ENCODE results near the gene GLCCI1. TPM values are rescaled to one million over a fixed set of nuclear protein-coding genes. Genes with fewer than 3 reads are reported as not detected.

The GLCCI1 gene
- total RNA-seq, result 10 to 100 TPM; 12.9 to 13.3 TPM

DNA sequence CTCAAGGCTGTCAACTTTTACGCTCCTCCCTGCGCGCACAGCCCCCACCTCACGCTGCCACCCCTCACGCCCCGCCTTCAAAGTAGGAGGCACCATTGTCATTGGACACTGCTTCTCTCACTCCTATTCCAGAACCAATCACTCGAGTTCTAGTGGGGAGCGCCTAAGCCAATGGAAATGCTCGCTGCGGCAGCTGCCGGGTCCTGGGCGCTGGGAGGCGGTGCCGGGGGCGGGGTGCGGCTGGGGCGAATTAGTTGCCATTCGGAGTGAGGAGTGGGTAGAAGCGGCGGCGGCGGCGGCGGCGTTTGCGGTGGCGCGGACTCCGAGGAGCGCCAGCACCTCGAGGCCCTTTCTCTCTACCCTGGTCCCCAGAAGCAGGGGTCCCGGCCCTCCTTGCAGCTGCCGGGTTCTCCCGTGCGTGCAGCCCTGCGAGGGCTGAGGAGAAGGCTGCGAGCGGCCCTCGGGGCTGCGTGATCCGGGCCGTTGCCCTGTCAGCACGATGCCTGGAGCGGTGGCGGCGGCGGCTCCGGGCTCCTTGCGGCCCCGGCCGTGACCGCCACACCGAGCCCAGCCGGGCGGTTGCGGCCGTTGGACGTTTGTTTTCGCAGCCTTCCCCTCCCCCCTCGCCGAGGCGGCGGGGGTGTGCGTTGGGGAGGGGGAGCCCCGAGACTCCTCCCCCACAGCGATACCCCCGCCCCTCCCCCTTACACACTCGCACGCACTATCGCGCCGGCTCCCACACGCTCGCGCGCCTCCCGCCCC lies at the start of gene GLCCI1:
TSS of gene GLCCI1 (plus strand) at position 253 of the 762 bp plus-strand sequence. CDS start 555 bp downstream, outside the sequence.
- peak; percentile 98 for DNase-seq
- CTCF ChIA-PET, result interaction anchor here (0.6 to 1.9 kb wide), 3 partner anchors 195 to 222 kb away, joined by 3 to 6 read pairs (median 3); no protein-coding TSS in a partner anchor
- intact Hi-C loops (cut with micrococcal nuclease), result loop anchor here (1.0 to 5.0 kb wide), 19 partner anchors 24 to 1746 kb away; partner anchors contain the start of genes C1GALT1, MIOS and UMAD1
- Mint-ChIP-seq H3K27ac (peak within 1 kb of the TSS; percentile 92), H3K36me3 (ENCODE audit: low read depth) (no peaks in the 10 kb centered on the region), H3K4me3 (peak within 1 kb of the TSS; percentile 90), H3K27me3 (ENCODE audit: low read depth) (no peaks in the 10 kb centered on the region), H3K9me3 (no peaks in the 10 kb centered on the region), H3K4me1 (ENCODE audit: low read depth) (peaks cover 29% of the 10 kb centered on the region)

DNA sequence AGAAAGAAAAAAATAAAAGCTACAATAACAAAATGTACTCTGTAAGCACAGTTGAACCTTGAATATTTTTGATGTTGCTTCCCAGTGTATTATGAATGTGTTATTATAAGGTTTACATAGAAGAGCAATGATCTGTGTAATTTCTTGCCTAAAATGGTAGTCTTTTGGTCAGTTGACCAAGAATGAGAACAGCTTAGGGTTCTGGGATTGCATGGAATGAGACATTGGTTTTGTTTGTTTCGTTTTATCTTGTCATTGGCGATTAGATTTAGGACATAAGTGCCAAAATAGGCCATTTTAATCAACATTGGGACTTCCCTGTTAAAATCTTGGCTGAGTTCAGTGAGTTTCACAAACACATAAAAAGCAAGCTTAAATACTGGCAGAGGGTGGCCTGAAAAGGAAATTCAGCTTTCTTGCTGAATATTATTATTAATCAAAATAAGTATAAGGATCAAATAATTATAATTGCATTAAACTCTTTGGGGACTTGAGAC lies 49.1 kb upstream of the GLCCI1 start:
- peaks cover 24% of the 10 kb centered on the region for H3K4me1 Mint-ChIP-seq (ENCODE audit: low read depth)
- no peak overlapping the region for H3K27ac Mint-ChIP-seq
- no peak for DNase-seq
- H3K27me3 Mint-ChIP-seq (ENCODE audit: low read depth), result no peaks in the 10 kb centered on the region
- H3K4me3 Mint-ChIP-seq, result no peak overlapping the region
- CTCF ChIA-PET, result interaction anchor here (2.5 kb wide), 1 partner anchor 238 kb away, joined by 5 read pairs; no protein-coding TSS in a partner anchor
- no peaks in the 10 kb centered on the region for H3K9me3 Mint-ChIP-seq
- H3K36me3 Mint-ChIP-seq (ENCODE audit: low read depth), result no peaks in the 10 kb centered on the region
- intact Hi-C loops (cut with micrococcal nuclease), result no loop called here

DNA sequence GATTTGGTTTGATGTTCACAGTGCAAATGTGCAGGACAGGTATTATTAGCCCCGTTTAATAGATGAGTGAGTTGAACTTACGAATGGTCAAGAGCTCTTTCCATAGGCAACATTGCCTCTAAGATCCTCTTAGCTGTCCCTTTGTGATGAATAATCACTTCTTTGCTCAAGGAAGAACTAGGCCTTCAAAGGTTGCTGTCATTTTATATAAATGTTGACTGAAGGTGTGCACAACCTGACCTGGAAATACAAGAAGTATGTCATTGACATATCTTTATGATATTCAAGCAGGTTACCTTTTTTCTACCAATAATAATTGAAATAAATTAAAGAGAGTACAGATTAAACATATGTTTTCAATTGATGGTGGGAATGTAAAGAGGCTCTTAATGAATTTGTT lies 48.5 kb upstream of the GLCCI1 start:
- H3K4me1 Mint-ChIP-seq (ENCODE audit: low read depth), result peaks cover 24% of the 10 kb centered on the region
- intact Hi-C loops (cut with micrococcal nuclease), result loop anchor here (1.0 to 2.0 kb wide), 7 partner anchors 25 to 215 kb away; partner anchors contain the start of gene GLCCI1
- no peak overlapping the region for H3K27ac Mint-ChIP-seq
- H3K36me3 Mint-ChIP-seq (ENCODE audit: low read depth), result no peaks in the 10 kb centered on the region
- no peaks in the 10 kb centered on the region for H3K27me3 Mint-ChIP-seq (ENCODE audit: low read depth)
- H3K9me3 Mint-ChIP-seq, result no peaks in the 10 kb centered on the region
- CTCF ChIA-PET, result interaction anchor here (1.0 to 2.5 kb wide), 2 partner anchors 239 to 270 kb away, joined by 3 to 5 read pairs; no protein-coding TSS in a partner anchor
- no peak overlapping the region for H3K4me3 Mint-ChIP-seq
- DNase-seq, result no peak

DNA sequence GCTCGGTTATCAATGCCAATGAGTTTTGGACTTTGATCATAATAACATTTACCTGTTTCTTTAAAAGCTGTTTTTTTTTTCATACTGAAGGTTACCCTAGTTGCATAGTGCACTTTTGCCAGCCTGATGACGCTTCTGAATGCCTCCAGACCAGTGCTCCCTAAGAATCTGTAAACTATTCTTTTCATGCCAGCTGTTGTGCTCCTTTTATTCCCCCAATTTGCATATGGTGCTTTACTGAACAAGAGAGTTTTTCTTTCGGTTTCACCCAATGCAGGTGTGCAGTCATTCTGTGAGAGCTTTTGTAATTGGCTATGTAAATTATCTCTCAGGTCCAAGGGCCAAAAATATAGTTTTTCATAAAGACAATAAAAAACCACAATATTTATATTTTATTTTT lies 48.1 kb upstream of the GLCCI1 start:
- intact Hi-C loops (cut with micrococcal nuclease), result loop anchor here (1.0 to 2.0 kb wide), 7 partner anchors 25 to 214 kb away; partner anchors contain the start of gene GLCCI1
- Mint-ChIP-seq H3K36me3 (ENCODE audit: low read depth) (no peaks in the 10 kb centered on the region), H3K27ac (no peak overlapping the region), H3K4me3 (no peak overlapping the region), H3K9me3 (no peaks in the 10 kb centered on the region), H3K4me1 (ENCODE audit: low read depth) (peaks cover 24% of the 10 kb centered on the region), H3K27me3 (ENCODE audit: low read depth) (no peaks in the 10 kb centered on the region)
- DNase-seq, result peak; percentile 46
- CTCF ChIA-PET, result interaction anchor here (1.0 to 2.5 kb wide), 3 partner anchors 239 to 270 kb away, joined by 3 to 5 read pairs (median 3); no protein-coding TSS in a partner anchor

DNA sequence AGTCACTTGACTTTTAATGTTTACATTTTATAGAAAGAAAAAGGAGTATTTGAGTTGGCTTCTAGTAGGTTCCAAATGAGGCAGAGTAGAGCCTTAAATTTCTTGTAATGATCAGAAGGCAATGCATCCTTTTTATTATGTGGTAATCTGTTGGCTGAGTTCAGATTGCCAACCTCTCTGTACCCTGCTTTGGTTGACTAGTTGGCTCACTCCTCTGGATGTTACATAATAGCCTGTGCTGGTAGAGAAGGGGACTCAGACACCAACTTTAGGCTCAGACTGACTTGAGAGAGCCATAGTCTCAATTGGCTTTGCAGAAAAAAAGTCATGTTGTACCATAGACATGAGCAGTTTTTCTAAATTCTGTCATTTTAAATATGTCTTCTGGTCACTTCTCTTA lies 46.8 kb upstream of the GLCCI1 start:
- DNase-seq, result no peak
- intact Hi-C loops (cut with micrococcal nuclease), result loop anchor here (2.0 kb wide), 2 partner anchors 119 to 213 kb away; no protein-coding TSS in a partner anchor
- H3K27ac Mint-ChIP-seq, result no peak overlapping the region
- no peaks in the 10 kb centered on the region for H3K9me3 Mint-ChIP-seq
- H3K27me3 Mint-ChIP-seq (ENCODE audit: low read depth), result no peaks in the 10 kb centered on the region
- H3K36me3 Mint-ChIP-seq (ENCODE audit: low read depth), result no peaks in the 10 kb centered on the region
- H3K4me1 Mint-ChIP-seq (ENCODE audit: low read depth), result peaks cover 24% of the 10 kb centered on the region
- H3K4me3 Mint-ChIP-seq, result no peak overlapping the region
- CTCF ChIA-PET, result interaction anchor here (1.2 kb wide), 1 partner anchor 267 kb away, joined by 3 read pairs; no protein-coding TSS in a partner anchor

DNA sequence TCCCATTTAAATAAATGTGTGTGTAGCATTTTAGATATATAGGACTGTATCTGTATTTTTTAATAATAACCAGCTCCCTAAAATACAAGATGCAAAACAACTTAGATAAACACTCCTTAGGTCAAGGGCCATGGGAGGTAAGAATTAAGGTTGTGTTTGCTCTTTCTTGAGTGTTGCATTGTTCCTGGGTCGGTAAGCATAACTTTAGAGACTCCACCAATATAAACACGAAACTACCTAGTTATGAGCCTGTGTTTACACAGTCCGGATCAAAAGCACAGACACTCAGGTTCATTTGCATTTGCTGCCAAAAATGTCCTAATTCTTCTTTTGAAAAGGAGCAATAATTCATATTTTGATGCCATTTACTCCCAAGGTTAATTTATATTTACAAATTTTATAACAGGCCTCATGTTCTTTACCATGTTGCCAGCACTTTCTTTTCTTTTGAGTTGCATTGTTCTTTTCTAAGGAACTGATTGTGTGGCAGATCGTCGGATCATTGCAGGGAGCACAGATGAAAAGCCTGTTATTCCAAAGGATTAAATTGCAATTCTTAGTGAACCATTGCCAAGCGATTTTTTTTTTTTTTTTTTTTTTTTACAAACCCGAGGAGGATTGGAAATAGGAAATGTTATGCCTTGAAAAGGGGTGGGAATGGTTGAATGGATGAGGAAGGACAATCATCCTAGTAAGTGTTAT lies 45.8 kb upstream of the GLCCI1 start:
- no peak for DNase-seq
- Mint-ChIP-seq H3K4me1 (ENCODE audit: low read depth) (peaks cover 24% of the 10 kb centered on the region), H3K27me3 (ENCODE audit: low read depth) (no peaks in the 10 kb centered on the region), H3K27ac (no peak overlapping the region), H3K4me3 (no peak overlapping the region), H3K9me3 (no peaks in the 10 kb centered on the region), H3K36me3 (ENCODE audit: low read depth) (no peaks in the 10 kb centered on the region)
- CTCF ChIA-PET, result interaction anchor here (0.6 to 1.3 kb wide), 2 partner anchors 9 to 347 kb away, joined by 3 to 4 read pairs; no protein-coding TSS in a partner anchor
- intact Hi-C loops (cut with micrococcal nuclease), result no loop called here

DNA sequence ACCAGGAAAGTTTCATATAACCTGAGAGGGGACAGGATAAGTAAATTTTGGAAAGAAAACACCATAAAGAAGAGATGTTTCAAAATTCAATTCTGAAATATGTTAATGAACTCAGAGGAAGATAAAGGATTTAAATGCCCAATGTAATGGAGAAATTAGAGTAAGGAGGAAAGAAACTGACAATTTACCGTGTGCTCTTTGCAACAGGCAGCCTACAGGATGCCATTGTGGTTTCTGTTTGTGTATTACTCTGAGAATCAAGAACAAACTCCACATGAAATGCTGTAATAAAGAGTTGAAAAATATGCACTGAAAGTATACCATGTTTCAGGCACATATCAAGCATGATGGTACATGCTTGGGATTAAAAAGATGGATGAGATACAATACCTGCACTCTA lies 44.8 kb upstream of the GLCCI1 start:
- intact Hi-C loops (cut with micrococcal nuclease), result no loop called here
- H3K4me1 Mint-ChIP-seq (ENCODE audit: low read depth), result peaks cover 24% of the 10 kb centered on the region
- no peaks in the 10 kb centered on the region for H3K36me3 Mint-ChIP-seq (ENCODE audit: low read depth)
- no peak overlapping the region for H3K27ac Mint-ChIP-seq
- no peak for DNase-seq
- no peaks in the 10 kb centered on the region for H3K27me3 Mint-ChIP-seq (ENCODE audit: low read depth)
- CTCF ChIA-PET, result no interaction called here
- no peaks in the 10 kb centered on the region for H3K9me3 Mint-ChIP-seq
- H3K4me3 Mint-ChIP-seq, result no peak overlapping the region

DNA sequence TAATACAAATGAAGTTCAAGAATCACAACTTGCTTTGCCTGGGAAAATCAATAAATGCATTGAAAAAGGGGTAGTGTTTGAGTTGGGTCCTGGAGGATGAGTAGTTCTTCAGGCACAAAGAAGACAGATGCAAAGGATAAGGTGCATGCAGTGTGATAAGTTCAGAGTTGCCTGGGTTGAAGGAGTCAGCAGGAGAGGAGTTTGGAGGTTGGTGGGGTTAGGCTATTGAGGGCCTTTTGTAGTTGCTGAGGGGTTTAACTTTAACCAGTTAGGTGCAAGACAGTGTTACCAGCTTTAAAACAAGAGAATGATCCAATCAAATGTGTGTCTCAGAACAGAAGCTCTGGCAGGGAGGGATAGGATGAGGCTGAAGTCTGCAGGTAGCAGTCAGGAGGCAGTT lies 44.3 kb upstream of the GLCCI1 start:
- no peaks in the 10 kb centered on the region for H3K27me3 Mint-ChIP-seq (ENCODE audit: low read depth)
- no peak for DNase-seq
- no peaks in the 10 kb centered on the region for H3K36me3 Mint-ChIP-seq (ENCODE audit: low read depth)
- no peak overlapping the region for H3K27ac Mint-ChIP-seq
- no peaks in the 10 kb centered on the region for H3K9me3 Mint-ChIP-seq
- intact Hi-C loops (cut with micrococcal nuclease), result no loop called here
- H3K4me3 Mint-ChIP-seq, result no peak overlapping the region
- CTCF ChIA-PET, result no interaction called here
- H3K4me1 Mint-ChIP-seq (ENCODE audit: low read depth), result peaks cover 24% of the 10 kb centered on the region

DNA sequence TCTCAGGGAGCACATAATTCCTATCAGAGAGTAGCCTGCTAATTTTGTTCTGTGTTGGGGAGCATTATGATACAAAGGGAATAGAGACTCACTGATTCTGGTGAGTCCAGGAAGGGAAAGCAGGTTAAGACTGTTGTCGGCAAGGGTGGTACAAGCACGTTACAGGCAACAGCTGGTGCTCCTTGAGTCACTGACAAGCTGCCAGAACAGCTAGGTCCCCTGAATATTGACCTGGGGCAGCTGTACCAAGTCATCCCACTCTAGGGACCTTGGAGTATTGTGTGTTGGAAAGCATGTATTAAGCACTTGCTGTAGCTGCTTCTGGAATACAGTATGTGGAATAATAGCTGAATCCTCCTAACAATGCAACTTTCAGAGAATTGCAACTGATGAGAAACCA lies 37.0 kb upstream of the GLCCI1 start:
- intact Hi-C loops (cut with micrococcal nuclease), result no loop called here

DNA sequence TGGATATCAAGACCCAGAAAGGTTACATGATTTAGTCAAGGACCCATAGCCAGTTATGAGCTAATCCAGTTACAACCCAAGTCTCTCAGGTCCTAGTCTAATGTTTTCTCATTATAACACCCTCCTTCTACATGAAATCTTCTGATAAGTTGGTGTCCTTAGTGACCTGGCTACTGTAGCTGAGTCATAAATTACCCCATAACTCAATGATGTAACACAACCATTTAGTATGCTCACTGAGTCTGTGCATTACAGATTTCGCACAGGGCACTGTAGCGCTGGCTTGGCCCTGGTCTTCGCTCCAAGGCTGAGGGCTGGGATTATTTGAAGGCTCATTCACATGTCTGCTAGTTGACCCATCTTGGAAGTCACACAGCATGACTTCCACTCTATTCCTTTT lies 36.0 kb upstream of the GLCCI1 start:
- no peaks in the 10 kb centered on the region for H3K9me3 Mint-ChIP-seq
- no peaks in the 10 kb centered on the region for H3K4me1 Mint-ChIP-seq (ENCODE audit: low read depth)
- H3K27ac Mint-ChIP-seq, result no peak overlapping the region
- H3K27me3 Mint-ChIP-seq (ENCODE audit: low read depth), result no peaks in the 10 kb centered on the region
- H3K36me3 Mint-ChIP-seq (ENCODE audit: low read depth), result no peaks in the 10 kb centered on the region
- no peak for DNase-seq
- intact Hi-C loops (cut with micrococcal nuclease), result no loop called here
- CTCF ChIA-PET, result no interaction called here
- no peak overlapping the region for H3K4me3 Mint-ChIP-seq

More for the DNA sequence above, 37.0 kb upstream of the GLCCI1 start:
- CTCF ChIA-PET, result interaction anchor here (0.6 to 1.0 kb wide), 2 partner anchors 9 to 295 kb away, joined by 3 to 4 read pairs; no protein-coding TSS in a partner anchor
- no peaks in the 10 kb centered on the region for H3K36me3 Mint-ChIP-seq (ENCODE audit: low read depth)
- no peak overlapping the region for H3K27ac Mint-ChIP-seq
- H3K27me3 Mint-ChIP-seq (ENCODE audit: low read depth), result no peaks in the 10 kb centered on the region
- no peak for DNase-seq
- no peak overlapping the region for H3K4me3 Mint-ChIP-seq
- no peaks in the 10 kb centered on the region for H3K4me1 Mint-ChIP-seq (ENCODE audit: low read depth)
- no peaks in the 10 kb centered on the region for H3K9me3 Mint-ChIP-seq

DNA sequence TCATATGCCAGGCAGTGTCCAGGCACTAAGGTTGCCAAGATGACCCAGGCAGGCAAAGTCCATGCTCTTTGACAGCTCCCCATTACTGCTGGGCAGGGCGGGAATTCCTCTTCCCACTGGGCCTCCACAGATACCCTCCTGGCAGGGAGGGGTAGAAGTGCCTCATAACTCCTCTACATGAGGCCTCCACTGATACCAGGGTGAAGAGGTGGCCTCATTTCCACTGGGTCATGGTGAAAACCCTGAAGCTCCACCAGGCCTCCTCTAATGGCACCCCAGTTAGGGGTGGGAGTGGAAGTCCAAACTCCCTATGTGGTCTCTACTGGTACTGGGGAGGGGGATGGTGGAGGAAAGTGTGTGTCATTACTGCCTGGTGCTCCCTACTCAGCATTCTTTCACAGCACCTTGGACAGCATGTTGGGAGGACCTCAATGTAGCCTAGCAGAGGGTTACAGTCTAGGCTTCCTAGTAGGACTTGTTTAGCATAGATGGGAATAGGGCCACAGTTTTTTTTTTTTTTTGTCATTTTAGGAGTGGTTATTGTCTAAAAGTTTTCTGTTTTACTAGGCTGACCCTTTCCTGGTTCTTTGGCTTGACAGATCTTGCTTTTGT lies 34.6 kb upstream of the GLCCI1 start:
- intact Hi-C loops (cut with micrococcal nuclease), result no loop called here
- no peaks in the 10 kb centered on the region for H3K9me3 Mint-ChIP-seq
- H3K4me3 Mint-ChIP-seq, result no peak overlapping the region
- no peaks in the 10 kb centered on the region for H3K27me3 Mint-ChIP-seq (ENCODE audit: low read depth)
- no peaks in the 10 kb centered on the region for H3K36me3 Mint-ChIP-seq (ENCODE audit: low read depth)
- H3K27ac Mint-ChIP-seq, result no peak overlapping the region
- DNase-seq, result no peak
- no peaks in the 10 kb centered on the region for H3K4me1 Mint-ChIP-seq (ENCODE audit: low read depth)
- CTCF ChIA-PET, result no interaction called here

DNA sequence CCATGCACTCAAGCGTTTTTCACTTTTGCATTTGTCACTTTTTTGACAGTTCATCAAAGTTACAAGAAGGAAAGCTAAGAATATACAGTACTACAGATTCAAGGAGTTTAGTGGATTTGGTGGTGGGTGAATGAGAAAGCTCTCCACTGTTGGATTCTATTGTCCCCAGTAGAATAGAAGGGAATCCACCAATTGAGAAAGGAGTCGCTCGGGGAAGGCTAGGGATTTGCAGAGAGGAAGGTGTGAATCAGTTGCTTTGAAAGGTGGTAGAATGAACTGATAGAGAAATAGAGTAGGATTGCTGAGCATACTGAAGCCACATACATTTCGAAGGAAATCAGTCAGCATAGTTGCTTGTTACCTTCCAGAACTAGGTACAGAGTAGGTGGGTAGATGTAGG lies 33.7 kb upstream of the GLCCI1 start:
- no peak for DNase-seq
- Mint-ChIP-seq H3K4me3 (no peak overlapping the region), H3K4me1 (ENCODE audit: low read depth) (no peaks in the 10 kb centered on the region), H3K27me3 (ENCODE audit: low read depth) (no peaks in the 10 kb centered on the region), H3K27ac (no peak overlapping the region), H3K36me3 (ENCODE audit: low read depth) (no peaks in the 10 kb centered on the region), H3K9me3 (no peaks in the 10 kb centered on the region)
- CTCF ChIA-PET, result interaction anchor here (0.6 kb wide), 1 partner anchor 255 kb away, joined by 3 read pairs; no protein-coding TSS in a partner anchor
- intact Hi-C loops (cut with micrococcal nuclease), result no loop called here
